AG20443 (cell line): ENCODE data around the gene PROM1.

Experiments used
- DNase-seq: peaks from one replicate; pipeline ENCODE4 v3.0.0; 2012; ENCODE audit warnings: low spot score, mixed read lengths

The PROM1 gene

DNA sequence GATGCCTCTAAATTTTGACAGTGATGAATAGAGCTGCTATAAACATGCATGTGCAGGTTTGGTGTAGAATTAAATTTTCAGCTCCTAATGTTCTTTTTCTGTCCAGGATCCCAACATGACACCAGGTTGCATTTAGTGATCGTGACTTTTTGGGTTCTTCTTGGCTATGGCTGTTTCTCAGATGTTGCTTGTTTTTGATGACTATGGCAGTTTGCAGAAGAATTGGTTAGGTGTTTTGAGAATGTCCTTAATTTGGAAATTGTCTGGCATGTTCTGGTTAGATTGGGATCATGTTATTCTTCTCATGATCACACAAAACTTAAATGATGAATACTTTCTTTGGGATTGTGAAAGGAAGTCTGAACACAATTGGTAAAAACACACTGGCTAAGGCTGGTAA lies 141.5 kb downstream of the PROM1 start:
- DNase-seq: no peak

DNA sequence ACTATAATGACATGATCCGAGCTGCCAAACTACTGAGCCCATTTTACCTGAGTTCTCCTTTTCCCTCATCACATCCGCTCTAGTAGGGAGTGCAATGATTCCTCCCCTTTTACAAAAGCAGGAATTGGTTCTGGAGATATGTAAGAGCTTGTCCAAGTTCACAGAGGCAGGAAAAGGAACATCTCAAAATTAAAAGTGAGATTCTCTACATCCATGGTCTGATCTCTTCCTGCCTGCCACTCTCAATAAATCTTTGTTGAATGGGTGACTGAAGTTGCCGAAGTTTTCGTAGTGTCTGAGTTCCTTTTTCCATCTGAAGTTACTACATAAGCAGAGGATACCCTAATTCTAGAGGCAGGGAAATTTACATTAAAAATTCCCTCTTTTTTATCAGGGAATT lies 145.2 kb downstream of the PROM1 start, which contains the start of gene FGFBP1:
Gene FGFBP1, minus strand, starts transcription at position 101 of the 400 bp plus-strand sequence. CDS start 2,108 bp downstream, outside the sequence.
- no peak for DNase-seq

DNA sequence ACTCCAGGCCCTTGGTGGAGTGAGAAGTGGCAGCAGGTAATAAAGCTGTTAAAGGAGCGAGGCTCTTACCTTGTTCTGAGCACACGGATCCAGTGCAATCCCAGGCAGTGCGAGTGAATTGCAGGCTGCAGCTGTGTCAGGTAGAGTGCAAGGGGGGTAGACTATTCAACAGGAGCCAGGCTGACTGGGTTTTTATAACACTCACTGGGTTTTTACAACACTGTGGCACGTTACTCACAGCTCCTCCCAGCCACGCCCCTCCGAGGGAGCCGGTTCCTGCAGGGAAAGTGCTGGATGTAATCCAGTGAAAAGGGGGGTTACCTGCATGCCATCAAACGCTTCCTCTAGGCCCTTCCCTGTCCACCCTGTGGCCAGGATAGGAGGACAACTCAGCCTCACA lies 145.6 kb downstream of the PROM1 start:
- peak; percentile 26 for DNase-seq

DNA sequence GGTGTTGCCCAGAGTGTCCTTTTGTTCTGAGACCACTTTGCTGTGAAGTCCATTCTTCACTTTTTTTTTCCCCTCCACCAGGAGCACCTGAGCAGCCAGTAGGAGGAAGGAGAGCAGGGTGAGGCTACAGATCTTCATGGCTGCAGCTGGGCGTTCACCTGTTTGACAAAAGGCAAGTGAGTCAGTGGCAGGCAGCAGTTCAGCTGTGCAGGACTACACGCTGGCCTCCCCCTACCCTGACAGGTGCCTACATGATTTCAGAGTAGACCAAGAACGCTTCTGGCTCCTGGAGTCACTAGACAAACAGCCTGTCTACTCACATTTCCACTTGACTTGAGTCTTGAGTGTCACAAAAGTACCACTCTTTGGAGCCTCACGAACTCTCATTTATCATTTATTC lies 147.3 kb downstream of the PROM1 start:
- no peak for DNase-seq

DNA sequence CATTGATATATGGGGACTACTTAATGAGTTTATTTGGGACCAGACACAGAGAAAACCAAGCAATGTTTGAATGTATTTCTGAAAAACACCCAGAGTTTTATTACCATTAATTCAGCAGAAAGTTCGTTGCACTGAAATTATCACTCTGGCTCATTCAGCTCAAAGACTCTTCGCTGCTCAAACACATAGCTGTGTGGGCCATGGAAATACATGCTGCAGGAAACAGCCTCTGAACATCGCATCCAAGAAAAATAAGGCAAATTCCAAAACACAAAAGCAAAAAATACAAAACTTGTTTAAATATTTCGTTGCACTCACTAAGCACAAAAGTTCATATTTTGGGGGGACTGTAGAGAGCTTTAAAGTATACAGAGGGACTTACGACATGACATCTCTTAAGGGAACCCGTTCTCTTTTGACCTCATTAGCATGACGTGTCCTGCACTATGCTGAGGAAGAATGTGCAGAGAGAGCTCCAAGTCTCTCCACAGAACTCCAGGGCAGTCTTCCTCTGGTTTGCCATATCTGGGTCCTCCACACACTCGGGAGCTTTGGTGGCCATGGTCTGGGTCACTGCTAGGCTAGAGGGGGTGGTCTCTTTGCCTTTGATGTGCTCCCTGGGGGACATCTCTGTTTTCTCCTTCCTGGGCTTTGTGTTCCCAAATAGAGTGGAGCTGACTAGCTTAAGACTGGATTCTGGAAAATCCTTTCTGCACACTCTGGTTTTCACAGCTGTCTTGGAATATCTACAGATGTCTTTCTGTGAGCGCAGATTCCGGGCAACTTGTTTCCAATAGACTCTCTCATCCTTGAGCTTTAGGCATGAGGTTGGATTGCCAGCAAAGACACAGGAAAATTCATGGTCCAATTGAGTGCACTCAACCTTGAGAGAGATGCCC lies 148.1 kb downstream of the PROM1 start:
- DNase-seq: no peak

DNA sequence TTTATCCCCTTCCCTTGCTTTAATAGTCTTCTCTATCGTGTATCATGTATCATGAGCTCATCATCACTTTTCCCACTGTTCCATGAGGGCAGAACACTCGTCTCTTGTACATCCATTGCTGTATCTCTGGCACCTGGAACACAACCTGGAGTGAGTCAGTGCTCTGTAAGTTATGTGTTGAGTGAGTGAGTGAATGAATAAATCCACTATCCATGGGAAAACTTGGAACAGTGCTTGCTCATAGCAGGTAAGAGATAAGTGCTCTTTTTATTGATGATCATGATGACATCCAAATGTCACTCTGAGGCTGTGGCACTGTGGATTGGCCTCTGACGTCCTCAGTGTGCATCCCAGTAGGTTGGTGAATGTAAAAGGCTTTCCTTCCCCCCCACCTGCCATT lies 149.6 kb downstream of the PROM1 start:
- DNase-seq: no peak

DNA sequence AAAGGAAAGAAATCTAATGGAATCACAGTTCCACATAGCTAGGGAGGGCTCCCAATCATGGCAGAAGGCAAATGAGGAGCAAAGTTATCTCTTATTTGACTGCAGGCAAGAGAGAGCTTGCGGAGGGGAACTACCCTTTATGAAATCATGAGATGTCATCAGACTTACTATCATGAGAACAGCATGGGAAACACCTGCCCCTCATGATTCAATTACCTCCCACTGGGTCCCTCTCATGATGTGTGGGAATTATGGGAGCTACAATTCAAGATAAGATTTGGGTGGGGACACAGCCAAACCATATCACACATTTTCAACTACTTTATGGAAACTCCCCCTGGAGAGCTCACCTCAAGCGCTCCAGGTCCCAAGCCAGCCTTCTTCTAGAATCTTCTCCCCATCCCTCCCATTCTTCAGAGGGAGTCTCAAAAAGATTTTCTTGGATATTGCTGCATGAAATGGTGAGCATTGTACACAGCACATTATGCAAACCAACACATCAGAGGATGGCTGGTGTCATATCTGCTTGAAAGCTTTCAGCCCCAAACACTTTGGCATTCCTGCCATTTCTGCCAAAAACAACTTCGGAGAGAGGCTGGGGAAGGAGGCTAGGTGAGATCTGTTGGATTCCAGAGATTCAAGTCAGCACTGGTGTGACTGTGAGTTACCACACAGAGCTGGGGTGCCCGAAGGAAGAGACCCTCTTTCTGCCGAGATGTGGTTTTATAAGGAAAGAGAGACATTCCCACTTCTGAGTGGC lies 152.2 kb downstream of the PROM1 start:
- DNase-seq: no peak

DNA sequence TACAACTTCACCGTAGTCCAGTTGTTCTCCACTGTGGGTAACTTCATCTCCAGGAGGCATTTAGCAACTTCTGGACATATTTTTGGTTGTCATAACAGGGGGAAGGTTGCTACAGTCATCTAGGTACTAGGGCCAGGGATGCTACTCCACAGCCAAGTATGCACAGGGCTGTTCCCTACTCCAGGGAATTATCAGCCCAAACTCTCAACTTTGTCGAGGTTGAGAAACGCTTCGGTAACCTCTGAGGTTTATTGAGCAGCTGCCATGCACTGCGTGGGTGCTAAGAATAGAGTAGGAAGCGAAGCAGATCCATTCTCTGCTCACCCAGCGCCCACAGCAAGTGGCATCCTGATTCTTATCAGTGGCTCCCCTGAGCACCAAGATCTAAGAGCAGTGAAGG lies 153.5 kb downstream of the PROM1 start:
- no peak for DNase-seq

DNA sequence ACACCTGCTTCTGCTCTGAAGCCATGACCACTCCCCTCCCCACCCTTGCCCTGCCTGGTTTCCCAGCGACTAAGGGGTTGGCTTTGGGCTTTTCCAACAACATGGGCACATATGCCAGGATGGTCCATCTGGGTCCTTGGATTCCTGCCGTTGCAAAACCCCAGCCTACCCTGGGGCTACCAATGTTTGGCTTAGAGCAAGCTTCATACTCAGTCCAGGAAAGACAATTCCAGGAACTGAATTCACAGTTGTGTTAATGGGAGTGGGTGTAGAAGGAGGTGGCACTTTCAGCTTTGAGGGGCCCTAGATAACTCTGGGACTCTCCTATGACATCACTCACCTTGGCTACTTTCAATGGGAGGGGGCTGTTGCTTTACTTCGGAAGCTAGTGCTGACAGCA lies 154.3 kb downstream of the PROM1 start:
- DNase-seq: no peak

DNA sequence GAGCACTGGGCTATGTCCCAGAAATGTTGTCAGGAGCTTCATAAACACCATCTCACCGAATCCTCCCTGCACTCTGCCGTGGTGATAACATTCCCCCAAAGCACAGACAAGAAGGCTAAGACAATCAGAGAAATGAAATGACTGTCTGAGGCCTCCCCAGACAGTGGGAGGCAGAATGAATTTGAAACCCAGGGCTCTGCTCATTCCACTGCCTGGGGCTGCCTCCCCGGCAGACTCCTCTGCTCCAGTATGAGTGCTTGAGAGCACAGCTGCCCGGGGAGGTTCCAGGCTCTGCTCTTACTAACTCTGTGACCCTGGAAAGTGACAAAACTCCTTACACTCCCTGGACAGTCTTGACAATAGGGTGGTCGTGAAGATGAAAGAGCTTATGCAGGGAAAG lies 154.9 kb downstream of the PROM1 start:
- DNase-seq: no peak

DNA sequence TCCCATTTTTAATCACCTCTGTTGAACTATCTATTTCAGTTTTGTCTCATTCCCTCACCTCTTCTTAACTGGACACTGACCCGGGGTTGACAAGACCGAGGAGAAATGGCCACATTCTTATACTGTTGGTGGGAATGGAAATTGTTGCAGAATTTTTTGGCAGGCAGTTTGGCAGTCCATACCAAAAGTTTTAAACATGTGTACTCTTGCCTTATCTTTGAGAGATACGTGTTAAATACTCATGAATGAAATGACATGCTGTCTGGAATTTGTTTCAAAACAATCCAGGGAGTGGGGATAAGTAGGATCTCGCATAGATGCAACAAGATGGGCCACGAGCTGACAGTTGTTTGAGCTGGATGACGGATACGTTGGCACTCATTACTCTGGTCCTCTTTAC lies 157.3 kb downstream of the PROM1 start:
- no peak for DNase-seq

DNA sequence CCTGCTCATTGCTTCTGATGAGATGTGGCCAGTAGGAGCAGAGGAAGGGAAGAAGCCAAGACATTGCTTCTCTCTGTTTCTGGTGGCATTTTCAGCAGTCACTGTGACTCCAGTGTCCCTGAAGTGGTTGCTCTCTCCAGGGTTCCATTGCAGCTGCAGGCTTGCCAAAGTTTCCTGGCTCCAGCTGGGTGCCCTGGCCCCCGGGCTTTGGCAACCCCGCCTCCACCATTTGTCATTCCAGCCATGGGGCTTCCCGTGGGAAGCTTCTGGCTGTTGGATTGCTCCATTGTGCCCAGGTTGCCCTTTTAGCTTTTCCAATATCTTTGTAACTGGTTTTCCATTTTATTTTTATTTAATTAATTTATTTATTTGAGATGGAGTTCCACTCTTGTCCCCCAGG lies 158.0 kb downstream of the PROM1 start:
- no peak for DNase-seq

DNA sequence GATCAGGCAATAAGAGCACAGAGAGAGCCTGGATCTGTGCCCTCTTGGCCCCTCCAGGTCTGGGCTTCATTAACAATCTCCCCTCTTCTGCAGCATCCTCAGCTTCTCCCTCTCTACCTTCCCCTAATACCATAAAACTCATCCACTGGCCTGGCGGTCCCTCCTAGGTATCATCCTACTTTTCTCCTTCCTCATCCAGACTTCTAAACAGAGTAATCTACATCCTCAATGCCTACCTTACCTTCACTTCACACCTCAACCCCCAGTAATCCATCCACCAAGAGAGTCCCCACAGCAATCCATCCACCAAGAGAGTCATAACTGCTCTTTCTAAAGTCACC lies 162.3 kb downstream of the PROM1 start:
- DNase-seq: no peak

DNA sequence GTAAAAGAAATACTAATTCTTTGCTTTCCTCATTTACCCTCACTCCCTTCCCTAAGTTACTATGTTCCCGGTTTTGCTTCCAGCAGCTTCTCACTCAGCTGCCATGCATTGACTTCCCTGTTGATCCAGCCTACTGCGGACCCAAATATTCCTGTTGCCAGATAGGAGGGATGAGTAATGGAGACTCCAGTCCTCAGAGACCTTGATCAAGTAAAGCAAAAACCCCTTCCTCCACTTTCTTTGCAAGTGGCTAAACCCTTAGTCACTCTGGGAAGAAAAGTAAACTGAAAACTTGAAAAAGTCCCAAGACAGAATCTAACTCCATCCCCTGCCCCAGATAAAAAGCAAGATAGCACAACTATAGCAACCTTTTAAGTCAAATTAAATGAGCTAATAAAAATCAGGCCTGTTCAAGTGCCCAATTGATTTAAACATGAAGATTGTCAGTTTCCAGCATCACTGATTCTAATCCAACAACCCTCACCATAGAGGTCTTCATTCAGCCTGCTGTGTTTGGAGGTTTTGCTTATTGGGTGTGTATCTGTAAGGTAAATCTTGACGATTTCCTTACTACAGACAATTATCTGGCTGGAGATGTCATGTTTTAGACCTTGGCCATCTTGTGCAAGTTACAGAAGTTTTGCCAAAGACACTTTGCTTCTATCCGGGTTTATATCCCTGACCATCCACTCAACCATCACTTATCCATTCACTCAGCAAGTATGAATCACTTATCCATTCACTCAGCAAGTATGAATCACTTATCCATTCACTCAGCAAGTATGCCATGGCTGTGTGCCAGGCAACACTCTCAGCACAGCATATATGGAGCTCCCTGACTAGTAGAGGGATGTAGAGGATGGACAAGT lies 162.9 kb downstream of the PROM1 start:
- DNase-seq: peak; percentile 84

DNA sequence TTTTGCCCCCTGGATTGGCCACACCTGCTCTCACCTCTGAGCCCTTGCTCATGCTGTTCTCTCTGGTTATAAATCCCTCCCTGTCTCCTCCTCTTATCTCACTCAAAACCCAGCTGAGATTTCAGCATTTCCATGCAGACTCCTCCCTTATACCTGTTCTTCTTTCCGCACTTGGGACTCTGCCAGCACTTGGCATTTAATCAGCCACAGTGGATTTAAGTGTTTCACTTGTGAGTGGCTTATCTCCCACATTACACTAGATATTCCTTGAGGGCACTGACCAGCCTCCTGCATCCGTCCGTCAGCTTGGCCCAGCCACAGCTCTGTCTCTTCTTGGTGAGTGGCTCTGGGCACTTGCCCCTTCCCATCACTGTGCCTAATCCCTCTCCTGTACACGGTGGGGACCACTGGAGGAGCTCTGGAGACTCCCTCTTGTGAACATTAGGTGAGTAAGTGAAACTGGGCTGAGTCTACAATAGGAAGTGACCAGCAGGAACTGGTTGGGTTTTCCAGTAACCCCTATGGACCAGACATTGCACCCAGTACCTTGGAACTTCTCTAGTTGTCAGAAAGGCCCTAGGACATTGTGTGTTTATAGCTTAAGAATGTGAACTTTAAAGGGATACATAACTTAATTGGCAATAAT lies 165.2 kb downstream of the PROM1 start:
- DNase-seq: no peak
